ENCODE data around the gene DCHS2. TPM values are rescaled to one million over a fixed set of nuclear protein-coding genes. Genes with fewer than 3 reads are reported as not detected.

DCHS2 gene
- total and polyA plus RNA-seq, 10 of the 15 experiments (the other 5 are each of a cell fraction or from before 2014, with no cell fraction given) = 0.01 to 0.31 (median 0.06) TPM; not detected in 3

- TF ChIP-seq NKRF (conservative IDR thresholded peaks at IDR 0.05) (no peak), POLR2AphosphoS2 (IDR thresholded peaks at IDR 0.05; ENCODE audit: low read depth, low read length) (no peak), YY1 (IDR thresholded peaks at IDR 0.05; ENCODE audit: low read depth, low read length) (no peak), MTA3 (IDR thresholded peaks at IDR 0.05; ENCODE audit: borderline replicate concordance, low read length) (no peak), CBFB (IDR thresholded peaks at IDR 0.05; ENCODE audit: low read depth) (no peak), EGR1 (IDR thresholded peaks at IDR 0.05; ENCODE audit: borderline replicate concordance in 1 of 2, low read depth in 2 of 2, low read length in 2 of 2) (no peak), NR2F1 (conservative IDR thresholded peaks at IDR 0.05) (no peak), IRF4 (IDR thresholded peaks at IDR 0.05; ENCODE audit: low read depth, low read length) (no peak), ETV6 (conservative IDR thresholded peaks at IDR 0.05 in 1 of 2, IDR thresholded peaks at IDR 0.05 in 1 of 2; ENCODE audit: borderline replicate concordance in 1 of 2, low read depth in 1 of 2) (no peak), ZNF384 (IDR thresholded peaks at IDR 0.05; ENCODE audit: borderline replicate concordance, low read depth, low read length) (no peak)
These were observed 286.1 kb downstream of the DCHS2 start (continued) for GRCh38 chr4:154205471-154205870.

GRCh38 chr4:154194649-154195048, 296.9 kb downstream of the DCHS2 start:
- Histone ChIP-seq H2AFZ (ENCODE audit: control insufficient read depth, low read depth, low read length) (no peak overlapping the region), H3K36me3 (ENCODE audit: control insufficient read depth in 2 of 2, insufficient read depth in 2 of 2, low read length in 1 of 2) (no peaks in the 10 kb centered on the region), H3K27ac (ENCODE audit: control insufficient read depth, insufficient read depth) (no peak overlapping the region), H3K27me3 (replicated peaks in 1 of 2; ENCODE audit: control insufficient read depth in 2 of 2, insufficient read depth in 2 of 2, low read length in 1 of 2) (no peaks in the 10 kb centered on the region), H3K4me2 (ENCODE audit: control insufficient read depth, insufficient read depth) (no peak overlapping the region), H3K4me1 (ENCODE audit: control insufficient read depth, insufficient read depth, low read length) (no peaks in the 10 kb centered on the region), H3K79me2 (ENCODE audit: control insufficient read depth, insufficient read depth, low read length) (no peaks in the 10 kb centered on the region), H3K9me3 (replicated peaks; ENCODE audit: control insufficient read depth, insufficient read depth, low read length) (no peaks in the 10 kb centered on the region), H4K20me1 (ENCODE audit: control insufficient read depth, insufficient read depth) (no peaks in the 10 kb centered on the region), H3K9ac (ENCODE audit: control insufficient read depth, insufficient read depth, low read length) (no peak overlapping the region), H3K4me3 (no peak overlapping the region)
- POLR2A ChIA-PET = no interaction called here
- DNase-seq (ENCODE audit: low read depth, low spot score) (no peak), ATAC-seq (no peak), FAIRE-seq (no peak)
- SMC1A ChIA-PET (ENCODE audit: uncharacterized antibody, unreplicated experiment) = no interaction called here
- in situ Hi-C loops (cut with MboI) = no loop called here
- intact Hi-C loops (cut with micrococcal nuclease; ENCODE audit: unreplicated experiment) = no loop called here
- RAD21 ChIA-PET (ENCODE audit: unreplicated experiment) = no interaction called here
- no TSS peak for BruUV-seq (replicated peaks)
- CTCF ChIA-PET = interaction anchor here (0.6 kb wide), 1 partner anchor 117 kb away, joined by 3 read pairs; no protein-coding TSS in a partner anchor
- TF ChIP-seq ASH2L (IDR thresholded peaks at IDR 0.05; ENCODE audit: borderline replicate concordance, low read depth) (no peak), PML (IDR thresholded peaks at IDR 0.05; ENCODE audit: low read length) (no peak), KDM1A (IDR thresholded peaks at IDR 0.05; ENCODE audit: borderline replicate concordance) (no peak), ZSCAN29 (IDR thresholded peaks at IDR 0.05) (no peak), EGR1 (IDR thresholded peaks at IDR 0.05; ENCODE audit: borderline replicate concordance in 1 of 2, low read depth in 2 of 2, low read length in 2 of 2) (no peak), ZNF217 (IDR thresholded peaks at IDR 0.05) (no peak), POLR2AphosphoS2 (IDR thresholded peaks at IDR 0.05; ENCODE audit: low read depth, low read length) (no peak), PBX3 (IDR thresholded peaks at IDR 0.05; ENCODE audit: insufficient replicate concordance, low read depth, low read length) (no peak), TARDBP (IDR thresholded peaks at IDR 0.05; ENCODE audit: borderline replicate concordance) (no peak), ATF3 (IDR thresholded peaks at IDR 0.05; ENCODE audit: borderline replicate concordance, extremely low read depth, low read depth, low read length) (no peak), NKRF (conservative IDR thresholded peaks at IDR 0.05) (no peak), SUZ12 (IDR thresholded peaks at IDR 0.05; ENCODE audit: unreplicated experiment) (no peak)

Measured in GM12878 (cell line).